CD14-positive monocyte (primary cell): ENCODE data around the gene ANAPC10. TPM values are rescaled to one million over a fixed set of nuclear protein-coding genes. Genes with fewer than 3 reads are reported as not detected.

Experiments used
- DNase-seq, 3 donors: peaks; one replicate each; pipeline ENCODE4 v3.0.0-alpha.2; 2011 to 2022
- H2AFZ ChIP-seq: 2 replicates; pipeline ENCODE4 v1.6.0; 2012; ENCODE audit warnings: mild to moderate bottlenecking, low read depth, low read length, inconsistent platforms; ENCODE audit not compliant: insufficient read depth, poor library complexity, severe bottlenecking
- H3K27ac ChIP-seq, 2 donors: 1 replicate in 1 of 2; 2 replicates in 1 of 2; pipeline ENCODE4 v1.5.1; 2012 to 2013; ENCODE audit warnings: low read length in 2 of 2, control low read depth in 1 of 2, inconsistent platforms in 1 of 2, low read depth in 1 of 2, mild to moderate bottlenecking in 1 of 2
- H3K27me3 ChIP-seq, 2 donors: one replicate each; pipeline versions ENCODE4 v1.6.0 to v1.6.1; 2011 to 2013; ENCODE audit warnings: low read length in 2 of 2; ENCODE audit not compliant: control insufficient read depth in 2 of 2, insufficient read depth in 2 of 2
- H3K36me3 ChIP-seq, 2 donors: replicated peaks in 1 of 2; 1 replicate in 1 of 2; 2 replicates in 1 of 2; pipeline versions ENCODE4 v1.5.1 to v1.6.1; 2012 to 2013; ENCODE audit warnings: low read length in 2 of 2, control low read depth in 1 of 2, inconsistent platforms in 1 of 2, mild to moderate bottlenecking in 1 of 2; ENCODE audit not compliant: insufficient read depth in 2 of 2, control insufficient read depth in 1 of 2
- H3K4me1 ChIP-seq, 2 donors: 1 replicate in 1 of 2; 2 replicates in 1 of 2; pipeline versions ENCODE4 v1.5.1 to v1.6.1; 2012 to 2013; ENCODE audit warnings: low read length in 2 of 2, control low read depth in 1 of 2, inconsistent platforms in 1 of 2, mild to moderate bottlenecking in 1 of 2, moderate library complexity in 1 of 2; ENCODE audit not compliant: insufficient read depth in 2 of 2, control insufficient read depth in 1 of 2
- H3K4me2 ChIP-seq: replicated peaks from 2 replicates; pipeline ENCODE3; 2012; ENCODE audit warnings: low read length, moderate library complexity, mild to moderate bottlenecking; ENCODE audit not compliant: poor library complexity, severe bottlenecking; ENCODE audit errors: extremely low read depth
- H3K4me3 ChIP-seq, 3 experiments: fragments of 200-600 bp in 1 of 3; sonication (generic) in 1 of 3; replicated peaks in 1 of 3; 1 replicate in 2 of 3; 2 replicates in 1 of 3; pipeline ENCODE4 v1.5.1; 2011 to 2013; ENCODE audit warnings: low read length in 3 of 3, mild to moderate bottlenecking in 3 of 3, control low read depth in 2 of 3, low read depth in 2 of 3, inconsistent platforms in 1 of 3, moderate library complexity in 1 of 3
- H3K79me2 ChIP-seq: 2 replicates; pipeline ENCODE4 v1.6.0; 2012; ENCODE audit warnings: mild to moderate bottlenecking, control low read depth, inconsistent platforms, low read length, moderate library complexity; ENCODE audit not compliant: insufficient read depth
- H3K9ac ChIP-seq: 2 replicates; pipeline ENCODE4 v1.6.0; 2017; ENCODE audit warnings: low read length, mild to moderate bottlenecking; ENCODE audit not compliant: insufficient read depth, poor library complexity, severe bottlenecking
- H3K9me3 ChIP-seq, 2 donors: replicated peaks in 1 of 2; 1 replicate in 1 of 2; 2 replicates in 1 of 2; pipeline versions ENCODE4 v1.5.1 to v1.6.1; 2012 to 2013; ENCODE audit warnings: low read length in 2 of 2, control low read depth in 1 of 2; ENCODE audit not compliant: control insufficient read depth in 1 of 2, insufficient read depth in 1 of 2
- H4K20me1 ChIP-seq: 2 replicates; pipeline ENCODE4 v1.6.0; 2012; ENCODE audit warnings: mild to moderate bottlenecking, low read length, control low read depth, moderate library complexity; ENCODE audit not compliant: insufficient read depth
- H3K27ac Mint-ChIP-seq, 7 donors: one replicate each; pipeline ENCODE4 v1.8.0; 2020; ENCODE audit warnings: mild to moderate bottlenecking in 7 of 7, mixed read lengths in 7 of 7, moderate library complexity in 6 of 7, inconsistent platforms in 2 of 7
- H3K27me3 Mint-ChIP-seq, 3 donors: one replicate each; pipeline ENCODE4 v1.8.0; 2021 to 2022; ENCODE audit warnings: low read depth in 3 of 3, mild to moderate bottlenecking in 3 of 3, mixed read lengths in 3 of 3, moderate library complexity in 3 of 3, inconsistent platforms in 1 of 3
- H3K36me3 Mint-ChIP-seq, 2 donors: one replicate each; pipeline ENCODE4 v1.8.0; 2020; ENCODE audit warnings: mixed read lengths in 2 of 2, inconsistent platforms in 1 of 2, mild to moderate bottlenecking in 1 of 2
- H3K4me1 Mint-ChIP-seq: one replicate; pipeline ENCODE4 v1.8.0; 2020; ENCODE audit warnings: mild to moderate bottlenecking, mixed read lengths
- H3K4me3 Mint-ChIP-seq, 2 donors: one replicate each; pipeline ENCODE4 v1.8.0; 2020; ENCODE audit warnings: mild to moderate bottlenecking in 2 of 2, mixed read lengths in 2 of 2, moderate library complexity in 1 of 2
- H3K9me3 Mint-ChIP-seq, 7 donors: one replicate each; pipeline ENCODE4 v1.8.0; 2020 to 2022; ENCODE audit warnings: mixed read lengths in 7 of 7, mild to moderate bottlenecking in 6 of 7, moderate library complexity in 6 of 7, inconsistent platforms in 2 of 7
- CTCF ChIP-seq: fragments of 200-600 bp; IDR thresholded peaks from one replicate; pipeline ENCODE4 v1.8.0; 2022; ENCODE audit warnings: antibody characterized with exemption, mild to moderate bottlenecking
- WGBS: methylation state at CpG from one replicate; pipeline ENCODE4 v1.1.5; 2013; ENCODE audit warnings: missing lambda C conversion rate; ENCODE audit not compliant: insufficient coverage; 5-methylcytosine and 5-hydroxymethylcytosine counted together
- intact Hi-C, 2 donors: fragments of 100-400 bp; cut with micrococcal nuclease; formaldehyde crosslinking; loops; one replicate each; pipeline versions ENCODE4 v1.15.0 to v1.15.1; 2023
- polyA plus RNA-seq, 3 donors: library from polyadenylated mRNA; depleted of rRNA in 1 of 3; unstranded in 2 of 3; stranded (reverse) in 1 of 3; fragments of 300-500 nt in 2 of 3; fragments of >200 nt in 1 of 3; fragmentation: Illumina TruSeq in 2 of 3; gene quantifications; 1 replicate in 2 of 3; 2 replicates in 1 of 3; pipeline ENCODE4 v1.2.3, GENCODE V29; 2012 to 2021

ANAPC10 gene
- polyA plus RNA-seq, 3 donors = 11.1 to 25.4 (median 21.3) TPM

GRCh38 chr4:145035494-145036136, 62.4 kb downstream of the ANAPC10 start:
- H3K27ac ChIP-seq = no peak overlapping the region
- H3K4me1 Mint-ChIP-seq = peaks cover 10% of the 10 kb centered on the region
- no CpG with 5 or more reads among the region's 2 CpGs for WGBS

GRCh38 chr4:145034727-145035211, 63.2 kb downstream of the ANAPC10 start:
- Mint-ChIP-seq H3K9me3 (peaks cover 3 to 13% (median 7%) of the 10 kb centered on the region in 7 donors), H3K4me1 (peaks cover 10% of the 10 kb centered on the region), H3K4me3 (no peak overlapping the region), H3K27me3 (peaks cover 0 to 2% (median 0%) of the 10 kb centered on the region in 3 donors), H3K27ac (peak overlapping the region in 2 of 7 donors; percentile 9 to 51), H3K36me3 (peaks cover 28 to 34% of the 10 kb centered on the region in 2 donors)
- Histone ChIP-seq H3K27ac (no peak overlapping the region), H3K4me3 (no peak overlapping the region), H3K79me2 (no peaks in the 10 kb centered on the region), H3K9me3 (peaks cover 10 to 14% of the 10 kb centered on the region in 2 donors), H3K4me2 (no peak overlapping the region), H3K4me1 (no peaks in the 10 kb centered on the region), H3K27me3 (no peaks in the 10 kb centered on the region), H3K9ac (no peak overlapping the region), H4K20me1 (no peaks in the 10 kb centered on the region), H3K36me3 (peaks cover 11 to 32% of the 10 kb centered on the region in 2 donors), H2AFZ (no peak overlapping the region)
- no peak for DNase-seq
- WGBS = 50% methylated on average over 4 of the region's 6 CpGs
- no peak for TF ChIP-seq CTCF
- intact Hi-C loops = no loop called here

More at GRCh38 chr4:145035494-145036136, 62.4 kb downstream of the ANAPC10 start:
- Mint-ChIP-seq H3K9me3 (peaks cover 3 to 9% (median 3%) of the 10 kb centered on the region in 7 donors), H3K36me3 (peaks cover 26 to 34% of the 10 kb centered on the region in 2 donors), H3K4me3 (no peak overlapping the region), H3K27ac (peak overlapping the region in 5 of 7 donors; percentile 31 to 76 (median 38)), H3K27me3 (peaks cover 0 to 2% (median 0%) of the 10 kb centered on the region in 3 donors)
- H3K4me3 ChIP-seq = no peak overlapping the region
- no peaks in the 10 kb centered on the region for H3K27me3 ChIP-seq
- H2AFZ ChIP-seq = no peak overlapping the region
- H4K20me1 ChIP-seq = no peaks in the 10 kb centered on the region
- intact Hi-C loops = no loop called here
- H3K4me1 ChIP-seq = no peaks in the 10 kb centered on the region
- no peak overlapping the region for H3K9ac ChIP-seq
- H3K36me3 ChIP-seq = peaks cover 11 to 25% of the 10 kb centered on the region in 2 donors
- H3K9me3 ChIP-seq = peaks cover 7 to 9% of the 10 kb centered on the region in 2 donors
- no peak for TF ChIP-seq CTCF
- no peak for DNase-seq
- no peaks in the 10 kb centered on the region for H3K79me2 ChIP-seq
- no peak overlapping the region for H3K4me2 ChIP-seq
